Measurements from ENCODE around the gene ADGRD1.
"Not testable (repeated sequence)": the region's sequence is repeated elsewhere in the genome, so short reads cannot be mapped to it uniquely, and the experiment has no call there.

ADGRD1 gene

DNA sequence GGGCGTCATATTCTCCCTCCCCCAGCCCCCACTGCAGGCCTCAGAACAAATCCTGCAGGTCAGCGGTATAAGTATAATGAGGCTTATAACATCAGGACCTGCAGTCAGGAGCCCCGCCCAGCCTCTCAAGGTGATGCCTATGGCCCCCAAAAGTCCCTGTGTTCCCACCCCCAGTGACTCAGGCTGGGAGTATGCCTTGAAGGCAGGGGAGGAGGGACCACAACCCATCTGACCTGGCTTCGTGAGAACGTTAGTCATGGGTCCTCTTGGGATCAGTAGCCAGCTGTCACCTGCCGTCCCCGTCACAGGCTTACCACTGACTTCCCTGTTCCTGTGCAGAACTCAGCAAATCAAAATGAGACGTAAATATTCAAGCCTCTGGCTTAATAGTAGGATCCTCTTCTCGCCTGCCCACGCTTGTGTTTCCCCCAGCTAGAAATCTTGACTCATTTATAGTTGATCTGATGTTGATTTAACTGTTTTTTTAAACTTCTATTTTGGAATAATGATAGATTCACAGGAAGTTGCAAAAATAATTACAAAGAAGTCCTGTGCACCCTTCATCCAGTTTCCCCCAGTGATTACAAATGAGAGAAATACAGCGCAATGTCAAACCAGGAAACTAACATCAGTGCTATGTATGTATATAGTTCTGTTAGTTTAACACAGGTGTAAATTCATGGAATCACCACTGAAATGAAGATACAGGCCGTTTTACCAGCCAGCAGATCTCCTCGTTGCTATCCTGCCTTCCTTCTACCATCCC is 107.5 kb downstream of the ADGRD1 start:
- no peak for DNase-seq

DNA sequence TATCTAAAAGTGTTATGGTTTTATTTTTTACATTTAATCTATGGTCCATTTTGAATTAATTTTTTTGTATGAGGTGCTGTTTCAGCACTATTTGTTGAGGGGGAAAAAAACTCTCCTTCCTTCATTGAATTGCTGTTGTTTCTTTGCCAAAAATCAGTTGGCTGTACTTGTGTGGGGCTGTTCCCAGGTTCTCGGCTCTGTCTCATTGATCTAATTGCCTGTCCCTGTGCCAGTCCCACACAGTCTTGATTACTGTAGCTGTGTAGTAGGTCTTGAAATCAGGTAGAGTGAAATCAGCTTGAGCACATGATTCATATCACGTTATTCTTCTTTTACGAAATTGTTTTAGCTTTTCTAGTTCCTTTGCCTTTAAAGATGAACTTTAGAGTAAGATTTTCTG is 109.7 kb downstream of the ADGRD1 start:
- DNase-seq: no peak

- no peak for DNase-seq
Measured at GRCh38 chr12:131063960-131064359, 110.3 kb downstream of the ADGRD1 start.

GRCh38 chr12:131065279-131065678 is 111.6 kb downstream of the ADGRD1 start:
- DNase-seq: no peak

DNA sequence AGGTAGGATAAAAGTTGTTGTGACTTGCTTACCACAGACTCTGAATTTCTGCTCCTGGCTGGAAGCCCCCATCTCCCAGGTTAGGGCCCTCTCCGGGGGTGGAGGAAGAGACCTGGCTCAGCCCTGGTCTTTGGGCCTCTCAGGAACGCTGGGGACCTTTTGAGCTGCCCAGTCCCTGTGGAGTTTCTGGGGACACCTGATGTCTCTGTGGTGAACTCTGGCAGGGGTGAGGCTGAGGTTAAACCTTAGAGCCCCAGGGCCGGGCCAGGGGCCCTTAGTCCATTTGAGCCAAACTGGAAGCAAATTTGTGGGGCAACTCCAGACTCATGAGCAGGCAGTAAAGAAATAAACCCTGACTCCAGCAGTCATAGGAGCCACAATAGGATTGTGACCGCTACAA is 112.1 kb downstream of the ADGRD1 start:
- no peak for DNase-seq

DNA sequence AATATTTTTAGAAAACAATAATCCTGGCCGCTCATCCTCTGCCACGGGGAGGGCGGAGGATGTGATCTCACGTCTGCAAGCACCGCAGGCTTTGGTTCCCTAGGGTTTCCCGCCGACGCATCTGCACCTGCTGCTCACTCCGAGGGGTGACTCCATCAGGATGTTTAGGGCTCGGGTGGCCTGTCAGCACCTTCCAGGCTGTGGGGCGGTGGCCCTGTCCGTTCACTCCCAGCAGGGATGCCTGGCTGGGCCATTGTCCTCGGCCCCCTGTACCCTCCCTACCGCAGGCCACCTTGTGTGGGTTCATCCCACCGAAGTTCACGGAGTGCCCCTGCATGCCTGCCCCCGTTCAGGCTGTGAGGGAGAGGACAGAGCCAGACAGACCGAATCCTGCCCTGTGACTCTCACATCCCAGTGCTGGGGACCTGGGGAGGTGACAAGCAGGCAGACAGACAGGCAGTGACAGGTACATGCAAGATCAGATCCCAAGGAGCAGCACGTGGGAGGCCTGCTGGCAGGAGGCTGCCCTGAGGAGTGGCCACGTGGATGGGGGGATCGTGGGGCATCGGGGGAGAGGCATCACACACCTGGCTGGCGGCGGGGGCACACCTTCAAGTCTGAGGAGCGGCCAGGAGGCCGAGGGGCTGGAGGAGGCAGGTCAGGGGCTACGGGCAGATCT is 112.6 kb downstream of the ADGRD1 start:
- no peak for DNase-seq

GRCh38 chr12:131066886-131067490 is 113.3 kb downstream of the ADGRD1 start:
- DNase-seq: no peak

DNA sequence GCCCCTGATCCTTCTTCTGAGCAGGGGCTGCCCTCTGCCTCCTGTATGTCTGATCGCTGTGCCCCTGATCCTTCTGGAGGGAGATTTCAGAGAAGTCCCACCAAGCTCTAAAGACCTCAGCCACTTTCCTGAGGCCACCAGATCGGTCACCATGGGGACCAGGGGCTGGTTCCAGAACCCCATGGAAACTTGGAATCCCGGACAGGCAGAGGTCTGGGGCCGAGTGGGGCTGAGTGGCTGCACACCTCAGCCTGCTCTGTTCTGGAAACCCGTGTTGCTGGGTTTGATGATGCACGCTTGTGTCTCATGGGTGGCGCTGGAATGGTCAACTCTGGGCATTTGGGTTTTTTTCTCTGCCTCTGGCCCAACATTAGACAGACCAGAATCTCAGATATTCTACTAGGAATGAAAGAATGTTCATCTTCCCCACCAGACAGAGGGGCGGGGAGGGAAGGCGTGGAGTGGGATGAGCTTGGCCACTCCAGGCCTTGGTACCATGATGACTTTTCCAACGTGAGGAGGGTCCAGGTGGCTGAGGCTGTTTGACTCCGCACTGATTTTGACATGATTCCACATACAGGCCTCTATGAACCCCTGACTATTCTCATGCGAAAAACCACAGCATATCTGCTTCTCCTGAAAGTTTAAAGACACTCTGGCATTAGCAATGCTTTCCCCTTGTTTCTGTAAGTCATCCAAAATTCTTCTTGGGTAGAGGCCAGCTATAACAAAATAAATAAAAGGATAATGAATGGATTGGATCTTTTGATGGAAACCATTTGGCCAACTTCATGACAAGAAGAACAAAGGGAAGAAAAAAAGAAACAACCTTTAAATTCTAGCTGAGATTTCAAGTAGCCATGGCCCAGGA is 114.5 kb downstream of the ADGRD1 start:
- DNase-seq: no peak

GRCh38 chr12:131068926-131069720 is 115.4 kb downstream of the ADGRD1 start:
- DNase-seq: not testable (repeated sequence)

GRCh38 chr12:131070136-131070535 is 116.4 kb downstream of the ADGRD1 start:
- not testable (repeated sequence) for DNase-seq

DNA sequence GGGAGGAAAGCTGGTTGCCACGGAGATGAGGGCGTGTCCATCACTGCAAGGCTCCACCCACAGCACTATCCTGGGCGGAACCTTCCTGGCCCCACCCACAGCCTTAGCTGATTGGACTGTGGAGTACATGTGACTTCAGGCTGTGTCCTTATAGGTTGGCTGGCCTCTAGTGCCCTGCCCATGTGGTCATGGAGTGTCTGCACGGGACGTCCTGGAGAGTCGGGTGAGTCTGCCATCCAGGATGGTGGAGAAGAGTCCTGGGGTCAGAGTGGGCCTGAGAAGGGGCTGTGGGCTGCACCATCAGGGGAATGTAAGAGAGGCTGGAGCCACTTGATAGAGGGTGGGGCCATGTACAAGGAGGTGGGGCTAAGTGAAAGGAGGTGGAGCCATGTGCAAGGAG is 117.0 kb downstream of the ADGRD1 start:
- not testable (repeated sequence) for DNase-seq

DNA sequence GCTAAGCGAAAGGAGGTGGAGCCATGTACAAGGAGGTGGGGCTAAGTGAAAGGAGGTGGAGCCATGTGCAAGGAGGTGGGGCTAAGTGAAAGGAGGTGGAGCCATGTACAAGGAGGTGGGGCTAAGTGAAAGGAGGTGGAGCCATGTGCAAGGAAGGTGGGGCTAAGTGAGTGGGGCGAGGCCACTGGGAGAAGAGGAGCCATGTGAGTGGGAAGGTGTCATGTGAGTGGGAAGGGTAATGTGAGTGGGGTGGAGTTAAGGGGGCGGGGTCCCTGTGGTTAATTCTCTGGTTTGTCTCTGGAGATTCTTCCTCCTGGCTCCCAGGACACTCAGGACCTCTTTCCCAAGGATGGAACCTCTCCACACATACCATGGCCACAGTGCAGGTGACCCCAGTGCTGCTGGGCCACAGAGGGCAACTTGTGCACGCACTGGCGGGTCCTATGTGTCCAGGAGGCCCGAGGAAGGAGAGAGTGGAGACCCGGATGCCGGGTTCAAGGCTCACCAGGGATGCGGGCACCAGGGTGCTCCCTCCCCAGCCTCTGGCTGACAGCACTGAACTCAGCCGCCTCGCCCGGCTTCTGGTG is 117.6 kb downstream of the ADGRD1 start:
- DNase-seq: not testable (repeated sequence)

DNA sequence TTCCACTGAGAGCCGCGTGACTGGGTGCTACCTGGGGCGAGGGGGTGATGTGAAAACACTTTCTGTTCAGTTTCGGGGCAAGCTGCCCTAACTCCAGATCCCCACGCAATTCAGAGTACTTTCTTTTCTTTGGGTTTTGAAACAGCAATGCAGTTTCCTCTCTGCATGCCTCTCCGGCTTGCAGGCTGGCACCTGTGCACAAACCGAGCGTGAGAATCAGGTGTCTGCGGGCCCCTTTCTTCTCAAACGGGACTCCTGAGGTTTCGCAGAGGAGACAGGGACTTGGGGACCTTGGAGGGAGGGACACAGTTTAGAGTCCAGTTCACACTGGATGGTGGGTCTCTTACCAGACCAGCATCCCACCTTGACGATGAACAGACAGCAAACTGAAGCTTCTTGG is 118.2 kb downstream of the ADGRD1 start:
- not testable (repeated sequence) for DNase-seq

DNA sequence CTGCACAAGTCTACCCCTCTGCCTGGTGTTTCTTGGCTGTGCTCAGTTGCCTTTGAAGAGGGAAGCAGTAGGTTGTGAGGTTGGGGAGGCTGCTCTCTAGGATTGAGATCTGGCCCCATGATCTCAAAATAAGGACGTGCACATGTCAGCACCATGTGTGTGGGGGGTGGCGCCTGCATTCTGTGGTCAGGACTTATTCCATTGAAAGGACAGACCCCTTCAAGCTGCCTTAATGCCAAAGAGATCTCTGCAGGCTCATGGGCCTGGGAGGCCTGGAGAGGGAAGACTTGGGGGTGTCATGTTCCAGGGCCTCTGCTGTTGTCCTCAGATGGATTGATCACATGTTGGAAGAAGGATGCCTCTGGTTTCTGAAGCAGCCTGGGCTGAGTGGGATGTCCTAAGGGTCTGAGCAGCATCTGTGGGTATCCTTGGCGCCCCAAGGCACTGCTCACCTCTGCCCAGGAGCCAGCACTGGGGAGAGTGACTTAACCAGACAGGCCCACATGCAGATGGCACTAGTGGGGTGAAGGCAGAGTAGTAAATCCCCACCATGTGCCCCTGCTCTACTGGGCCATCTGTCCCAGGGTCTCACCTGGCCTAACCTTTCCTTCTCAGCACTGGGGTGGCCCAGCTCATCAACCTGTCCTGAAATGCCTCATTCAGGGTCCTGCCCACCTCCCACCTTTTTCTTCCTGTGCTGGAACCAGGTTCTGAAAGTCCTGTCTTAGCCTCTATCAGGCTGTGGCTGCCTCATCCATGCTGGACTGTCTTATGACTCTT is 118.9 kb downstream of the ADGRD1 start:
- no peak for DNase-seq

DNA sequence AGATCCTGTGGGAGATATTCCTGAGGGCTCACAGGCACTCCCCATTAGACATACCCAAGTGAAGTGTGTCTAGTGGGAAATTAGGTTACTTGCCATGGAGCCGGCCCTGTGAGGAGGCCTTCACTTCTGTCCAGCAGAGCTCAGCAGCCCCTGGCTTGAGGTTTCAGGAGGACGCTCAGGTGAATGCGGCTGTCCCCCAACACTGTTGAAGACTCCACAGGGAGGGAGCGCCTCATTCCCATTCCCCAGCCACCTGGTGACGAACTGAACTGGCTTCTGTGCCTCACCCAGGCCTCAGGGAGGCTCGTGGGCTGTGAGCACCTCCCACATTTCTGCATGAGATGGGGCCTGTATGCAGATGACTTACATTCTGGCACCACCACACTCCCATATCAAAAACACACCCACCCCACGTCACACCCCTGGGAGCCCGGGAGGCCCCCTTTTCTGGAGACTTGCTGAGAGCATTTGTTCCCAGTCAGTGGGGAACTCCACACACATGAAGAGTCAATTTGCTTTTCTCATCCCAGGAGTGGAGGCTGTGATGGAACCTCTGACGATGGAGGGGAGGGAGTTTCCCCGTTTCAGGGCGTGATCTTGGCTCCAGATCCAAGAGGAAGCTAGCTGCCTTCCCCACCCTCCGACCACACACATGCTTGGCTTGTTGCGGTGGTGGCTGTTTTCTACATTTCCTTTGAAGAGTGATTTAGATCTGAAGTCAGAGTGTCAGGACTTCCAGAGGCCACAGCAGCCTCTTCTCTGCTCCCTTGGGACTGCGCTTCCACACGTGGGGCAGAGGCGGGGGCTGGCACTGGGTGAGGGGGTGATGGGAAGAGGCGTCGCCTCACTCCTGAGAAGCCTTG is 120.7 kb downstream of the ADGRD1 start:
- DNase-seq: no peak

DNA sequence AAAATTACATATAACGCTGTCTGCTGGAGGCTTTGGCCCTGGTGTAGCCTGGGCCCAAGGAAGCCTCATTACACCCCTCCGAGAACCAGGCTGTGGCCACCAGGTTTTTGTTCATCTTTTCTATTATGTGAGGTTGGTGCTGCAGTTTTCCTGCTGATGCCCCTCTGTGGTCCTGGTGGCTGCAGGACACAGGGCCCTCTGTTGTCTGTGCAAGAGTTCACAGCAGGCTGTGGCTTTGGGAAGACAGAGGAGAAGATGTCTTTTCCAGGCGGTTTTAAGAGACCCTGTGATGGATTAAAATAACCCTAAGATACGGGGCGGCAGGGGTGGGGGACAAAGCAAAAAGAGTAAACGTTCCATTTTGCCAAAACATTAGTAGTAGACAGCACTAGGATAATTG is 121.5 kb downstream of the ADGRD1 start:
- DNase-seq: no peak

GRCh38 chr12:131075611-131076010 is 121.9 kb downstream of the ADGRD1 start:
- no peak for DNase-seq

- DNase-seq: no peak
Measured at GRCh38 chr12:131076296-131076695, 122.6 kb downstream of the ADGRD1 start.

- no peak for DNase-seq
Measured at GRCh38 chr12:131076791-131077747, 123.4 kb downstream of the ADGRD1 start.
